ENCODE data around the gene ALX3.

The ALX3 gene

DNA sequence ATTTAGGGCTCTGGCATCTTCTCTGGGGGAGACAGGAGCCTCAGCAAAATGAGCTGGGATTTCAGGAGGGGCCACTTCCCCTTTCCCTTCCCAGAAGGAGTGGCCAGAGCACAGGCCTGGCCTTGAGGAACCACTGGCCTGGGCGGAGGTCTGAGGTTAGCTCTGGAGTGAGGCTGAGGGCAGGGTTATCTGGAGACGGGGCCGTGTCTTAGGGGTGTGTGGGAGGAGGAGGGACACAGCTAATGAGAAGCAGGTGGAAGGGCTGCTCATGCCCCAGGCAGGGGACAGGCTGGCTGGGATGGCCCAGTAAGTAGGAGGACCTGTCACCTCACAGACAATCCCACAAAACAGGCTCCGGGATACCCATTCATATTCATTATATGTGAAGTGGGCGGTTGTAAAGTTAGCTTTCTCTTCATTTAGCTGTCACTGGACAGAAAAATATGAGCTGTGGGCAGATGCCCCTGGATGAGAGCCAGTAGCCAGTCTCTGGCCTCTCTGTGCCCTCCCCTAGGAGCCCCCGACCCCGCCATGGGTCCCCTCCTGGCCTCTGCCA is 12.4 kb downstream of the ALX3 start:
- H3K9me3 ChIP-seq = no peaks in the 10 kb centered on the region
- H3K36me3 ChIP-seq = peaks cover 78% of the 10 kb centered on the region
- no peak overlapping the region for H3K4me3 ChIP-seq (ENCODE audit: low read depth in 1 of 2, low read length in 1 of 2)
- no peak for TF ChIP-seq CTCF (IDR thresholded peaks at IDR 0.05)
- no peaks in the 10 kb centered on the region for H3K4me1 ChIP-seq (ENCODE audit: control insufficient read depth in 1 of 2, insufficient read depth in 1 of 2, low read depth in 1 of 2, low read length in 1 of 2)
- H3K27ac ChIP-seq = no peak overlapping the region
- H3K27me3 ChIP-seq = no peaks in the 10 kb centered on the region

- Histone ChIP-seq H3K27ac (no peak overlapping the region), H3K36me3 (peaks cover 90% of the 10 kb centered on the region), H3K27me3 (no peaks in the 10 kb centered on the region), H3K9me3 (no peaks in the 10 kb centered on the region), H3K4me1 (ENCODE audit: control insufficient read depth in 1 of 2, insufficient read depth in 1 of 2, low read depth in 1 of 2, low read length in 1 of 2) (no peaks in the 10 kb centered on the region), H3K4me3 (ENCODE audit: low read depth in 1 of 2, low read length in 1 of 2) (no peak overlapping the region)
- TF ChIP-seq CTCF (IDR thresholded peaks at IDR 0.05) = no peak
Measured at GRCh38 chr1:110056776-110057175, 13.7 kb downstream of the ALX3 start.

GRCh38 chr1:110056285-110056683 is 14.2 kb downstream of the ALX3 start:
- Histone ChIP-seq H3K36me3 (peaks cover 94% of the 10 kb centered on the region), H3K4me1 (ENCODE audit: control insufficient read depth in 1 of 2, insufficient read depth in 1 of 2, low read depth in 1 of 2, low read length in 1 of 2) (no peaks in the 10 kb centered on the region), H3K9me3 (no peaks in the 10 kb centered on the region), H3K4me3 (ENCODE audit: low read depth in 1 of 2, low read length in 1 of 2) (no peak overlapping the region), H3K27ac (no peak overlapping the region), H3K27me3 (no peaks in the 10 kb centered on the region)
- TF ChIP-seq CTCF (IDR thresholded peaks at IDR 0.05) = no peak

DNA sequence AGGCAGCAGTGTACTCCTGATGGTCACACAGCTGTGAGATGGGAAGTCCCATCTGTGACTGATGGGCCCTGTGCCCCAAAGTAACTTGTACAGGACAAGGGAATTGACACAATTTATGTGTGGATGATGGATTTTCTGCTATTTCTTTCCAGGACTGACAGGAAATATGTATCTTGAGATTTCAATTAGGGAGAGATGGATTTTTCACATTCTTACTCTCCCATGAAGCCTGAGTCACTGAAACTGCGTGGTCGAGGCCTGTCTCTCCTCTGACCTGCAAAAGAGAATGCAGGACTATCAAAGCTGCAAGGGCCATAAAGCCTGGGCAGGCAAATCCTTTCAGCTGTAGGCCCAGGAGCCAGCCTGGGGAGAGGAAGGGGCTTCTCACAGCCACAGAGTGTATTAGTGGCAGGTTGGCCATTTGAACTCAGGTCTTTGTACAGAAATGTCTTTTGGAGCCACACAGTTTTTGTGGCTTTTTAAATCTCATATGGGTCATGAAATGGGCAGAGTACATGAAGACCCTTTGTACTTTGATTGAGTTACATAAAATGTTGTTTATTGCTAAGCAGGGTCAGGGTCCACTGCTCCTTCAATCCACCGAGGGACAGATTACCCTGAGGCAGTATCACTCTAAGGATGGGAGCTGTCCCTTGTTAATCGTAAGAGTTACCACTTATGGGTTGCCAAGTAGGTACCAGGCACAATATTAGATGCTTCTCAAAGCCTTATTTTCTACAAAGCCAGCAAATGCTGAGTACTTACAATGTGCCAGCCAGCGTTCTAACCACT is 14.8 kb downstream of the ALX3 start:
- Histone ChIP-seq H3K9me3 (no peaks in the 10 kb centered on the region), H3K27ac (no peak overlapping the region), H3K36me3 (peaks cover 94% of the 10 kb centered on the region), H3K4me3 (ENCODE audit: low read depth in 1 of 2, low read length in 1 of 2) (no peak overlapping the region), H3K27me3 (no peaks in the 10 kb centered on the region), H3K4me1 (ENCODE audit: control insufficient read depth in 1 of 2, insufficient read depth in 1 of 2, low read depth in 1 of 2, low read length in 1 of 2) (no peaks in the 10 kb centered on the region)
- TF ChIP-seq CTCF (IDR thresholded peaks at IDR 0.05) = no peak

DNA sequence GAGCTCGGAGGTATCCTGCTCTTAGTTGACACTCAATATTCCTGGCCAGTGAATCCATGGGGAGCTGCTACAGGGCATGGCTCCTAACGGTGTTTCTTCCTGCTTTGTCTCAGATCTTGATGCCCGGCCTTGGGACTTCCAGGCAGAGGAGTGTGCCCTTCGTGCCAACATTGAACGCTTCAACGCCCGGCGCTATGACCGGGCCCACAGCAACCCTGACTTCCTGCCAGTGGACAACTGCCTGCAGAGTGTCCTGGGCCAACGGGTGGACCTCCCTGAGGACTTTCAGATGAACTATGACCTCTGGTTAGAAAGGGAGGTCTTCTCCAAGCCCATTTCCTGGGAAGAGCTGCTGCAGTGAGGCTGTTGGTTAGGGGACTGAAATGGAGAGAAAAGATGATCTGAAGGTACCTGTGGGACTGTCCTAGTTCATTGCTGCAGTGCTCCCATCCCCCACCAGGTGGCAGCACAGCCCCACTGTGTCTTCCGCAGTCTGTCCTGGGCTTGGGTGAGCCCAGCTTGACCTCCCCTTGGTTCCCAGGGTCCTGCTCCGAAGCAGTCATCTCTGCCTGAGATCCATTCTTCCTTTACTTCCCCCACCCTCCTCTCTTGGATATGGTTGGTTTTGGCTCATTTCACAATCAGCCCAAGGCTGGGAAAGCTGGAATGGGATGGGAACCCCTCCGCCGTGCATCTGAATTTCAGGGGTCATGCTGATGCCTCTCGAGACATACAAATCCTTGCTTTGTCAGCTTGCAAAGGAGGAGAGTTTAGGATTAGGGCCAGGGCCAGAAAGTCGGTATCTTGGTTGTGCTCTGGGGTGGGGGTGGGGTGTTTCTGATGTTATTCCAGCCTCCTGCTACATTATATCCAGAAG is 16.7 kb downstream of the ALX3 start:
- TF ChIP-seq CTCF (IDR thresholded peaks at IDR 0.05) = peak; percentile 77
- no peak overlapping the region for H3K4me3 ChIP-seq (ENCODE audit: low read depth in 1 of 2, low read length in 1 of 2)
- H3K27ac ChIP-seq = no peak overlapping the region
- H3K36me3 ChIP-seq = peaks cover 100% of the 10 kb centered on the region
- no peaks in the 10 kb centered on the region for H3K4me1 ChIP-seq (ENCODE audit: control insufficient read depth in 1 of 2, insufficient read depth in 1 of 2, low read depth in 1 of 2, low read length in 1 of 2)
- no peaks in the 10 kb centered on the region for H3K27me3 ChIP-seq
- H3K9me3 ChIP-seq = no peaks in the 10 kb centered on the region
